GM21390 (cell line): ENCODE data around the gene AIF1.
"Not testable (repeated sequence)": the region's sequence is repeated elsewhere in the genome, so short reads cannot be mapped to it uniquely, and the experiment has no call there.

Source experiments
- ATAC-seq: cut with Tn5 transposase; IDR thresholded peaks from one replicate; pipeline ENCODE4 v1.9.1; 2021; ENCODE audit not compliant: unreplicated experiment

Gene AIF1

GRCh38 chr6:31580807-31581433 lies 34.1 kb upstream of the AIF1 start:
- peak; percentile 63 for ATAC-seq

- no peak for ATAC-seq
Observed at GRCh38 chr6:31581434-31582229, 33.4 kb upstream of the AIF1 start.

GRCh38 chr6:31582230-31582643 lies 32.8 kb upstream of the AIF1 start, which contains the start of gene LTB:
LTB (minus strand) TSS chr6:31582424; CDS start chr6:31582417, 7 bp downstream.
- no peak for ATAC-seq

- no peak for ATAC-seq
Observed at GRCh38 chr6:31585491-31585890, 29.5 kb upstream of the AIF1 start.

GRCh38 chr6:31586008-31586407 lies 29.0 kb upstream of the AIF1 start, which contains the start of gene LST1:
LST1 (plus strand) TSS chr6:31586277; CDS start chr6:31587300, 1,023 bp downstream.
- ATAC-seq, result no peak

- ATAC-seq, result no peak
Observed at GRCh38 chr6:31586599-31587281, 28.3 kb upstream of the AIF1 start.

GRCh38 chr6:31587791-31588777 lies 26.9 kb upstream of the AIF1 start:
- no peak for ATAC-seq

- no peak for ATAC-seq
Observed at GRCh38 chr6:31588871-31589650, 26.0 kb upstream of the AIF1 start.

- ATAC-seq, result not testable (repeated sequence)
Observed at GRCh38 chr6:31590691-31591090, 24.3 kb upstream of the AIF1 start.

GRCh38 chr6:31592396-31592771 lies 22.6 kb upstream of the AIF1 start:
- no peak for ATAC-seq

- ATAC-seq, result no peak
Observed at GRCh38 chr6:31597006-31597405, 18.0 kb upstream of the AIF1 start.

- no peak for ATAC-seq
Observed at GRCh38 chr6:31607317-31607716, 7.7 kb upstream of the AIF1 start.

GRCh38 chr6:31609519-31610406 lies 5.3 kb upstream of the AIF1 start:
- ATAC-seq, result no peak

- no peak for ATAC-seq
Observed at GRCh38 chr6:31610968-31611367, 4.1 kb upstream of the AIF1 start.

- ATAC-seq, result no peak
Observed at GRCh38 chr6:31614075-31614619, 887 bp upstream of the AIF1 start.

- ATAC-seq, result no peak
Observed at GRCh38 chr6:31615748-31616147, 714 bp downstream of the AIF1 start.

GRCh38 chr6:31617010-31617409 lies 2.0 kb downstream of the AIF1 start:
- ATAC-seq, result no peak

GRCh38 chr6:31619805-31620585 lies 5.0 kb downstream of the AIF1 start:
- ATAC-seq, result peak; percentile 74
